ENCODE data around the gene LYRM9. TPM values are rescaled to one million over a fixed set of nuclear protein-coding genes. Genes with fewer than 3 reads are reported as not detected.

Gene LYRM9
- total and polyA plus RNA-seq, 2 of the 8 experiments (the other 6 are each of a cell fraction or from before 2014, with no cell fraction given) = 4.3 to 5.2 TPM

GRCh38 chr17:27928587-27928986, 35.4 kb upstream of the LYRM9 start:
- Histone ChIP-seq H3K79me2 (ENCODE audit: control insufficient read depth in 1 of 2, insufficient read depth in 2 of 2, low read length in 2 of 2) (no peaks in the 10 kb centered on the region), H4K5ac (ENCODE audit: insufficient read length, low read depth, low read length) (no peak overlapping the region), H3K79me1 (ENCODE audit: low read depth, low read length) (no peaks in the 10 kb centered on the region), H2AFZ (ENCODE audit: low read length) (no peak overlapping the region), H4K8ac (ENCODE audit: extremely low read depth, insufficient read depth, low read length) (no peak overlapping the region), H3K4me2 (ENCODE audit: insufficient read depth in 1 of 2, low read depth in 2 of 2, low read length in 2 of 2) (no peak overlapping the region), H3K4me3 (ENCODE audit: extremely low read depth in 1 of 4, insufficient read depth in 2 of 4, low read depth in 3 of 4, low read length in 4 of 4) (no peak overlapping the region), H2AK5ac (ENCODE audit: low read depth, low read length) (no peak overlapping the region), H3K27me3 (replicated peaks in 1 of 4; ENCODE audit: control insufficient read depth in 3 of 4, extremely low read depth in 1 of 4, insufficient read depth in 3 of 4, low read length in 3 of 4) (no peaks in the 10 kb centered on the region), H3K18ac (ENCODE audit: extremely low read depth, low read length) (no peak overlapping the region), H3K56ac (replicated peaks; ENCODE audit: insufficient read length, low read depth, low read length) (no peak overlapping the region), H3K36me3 (ENCODE audit: control insufficient read depth in 2 of 4, insufficient read depth in 4 of 4, low read length in 3 of 4) (no peaks in the 10 kb centered on the region), H3K9me3 (ENCODE audit: insufficient read depth in 2 of 2, low read depth in 1 of 2, low read length in 1 of 2) (peaks cover 0 to 3% of the 10 kb centered on the region in 2 experiments; a peak in 1 of 4 replicates), H3K9ac (replicated peaks in 1 of 4; ENCODE audit: extremely low read depth in 1 of 4, low read depth in 3 of 4, low read length in 3 of 4) (no peak overlapping the region), H2BK12ac (ENCODE audit: low read depth, low read length) (no peak overlapping the region), H3K4ac (replicated peaks; ENCODE audit: insufficient read length, low read depth, low read length) (no peak overlapping the region), H2BK5ac (ENCODE audit: low read depth, low read length) (no peak overlapping the region), H4K91ac (replicated peaks; ENCODE audit: insufficient read length, low read length) (no peak overlapping the region), H3K23me2 (ENCODE audit: low read depth, low read length) (no peaks in the 10 kb centered on the region), H3K14ac (ENCODE audit: insufficient read length) (no peak overlapping the region), H4K20me1 (replicated peaks in 1 of 2; ENCODE audit: control insufficient read depth in 1 of 2, insufficient read depth in 2 of 2, low read length in 2 of 2) (no peaks in the 10 kb centered on the region), H3K4me1 (replicated peaks in 1 of 4; ENCODE audit: control insufficient read depth in 3 of 4, insufficient read depth in 4 of 4, low read length in 3 of 4) (no peaks in the 10 kb centered on the region), H3K23ac (ENCODE audit: insufficient read length) (no peak overlapping the region), H2BK15ac (ENCODE audit: low read length) (no peak overlapping the region), H2BK120ac (replicated peaks; ENCODE audit: low read depth, low read length) (no peak overlapping the region), H2BK20ac (ENCODE audit: low read length) (no peak overlapping the region), H3K27ac (ENCODE audit: low read depth, low read length) (no peak overlapping the region)
- ChIA-PET POLR2A (ENCODE audit: partially characterized antibody) (no interaction called here), CTCF (ENCODE audit: partially characterized antibody) (interaction anchor here (1.1 to 1.5 kb wide), 2 partner anchors 10 kb away, joined by 3 to 5 read pairs; no protein-coding TSS in a partner anchor)
- FAIRE-seq (no peak), DNase-seq (ENCODE audit: low read depth in 1 of 2, low spot score in 2 of 2) (no peak)
- 91% methylated on average over 5 of the region's 5 CpGs; no CpG with 5 or more reads in 1 of the 2 experiments for WGBS, 2 experiments (ENCODE audit: extremely low coverage in 1 of 2, insufficient coverage in 1 of 2, insufficient read length in 1 of 2, insufficient replicate concordance in 2 of 2, low coverage in 1 of 2, low lambda C conversion rate in 2 of 2, missing lambda C conversion rate in 1 of 2)
- TF ChIP-seq POLR2AphosphoS5 (IDR thresholded peaks at IDR 0.05; ENCODE audit: low read depth, low read length) (no peak), GABPA (IDR thresholded peaks at IDR 0.05; ENCODE audit: borderline replicate concordance, insufficient read depth, low read length) (no peak), CREB1 (IDR thresholded peaks at IDR 0.05) (no peak), ATF2 (IDR thresholded peaks at IDR 0.05; ENCODE audit: low read length) (no peak), KDM1A (IDR thresholded peaks at IDR 0.05; ENCODE audit: borderline replicate concordance, low read length) (no peak), MAFK (IDR thresholded peaks at IDR 0.05; ENCODE audit: low read depth, low read length) (no peak), TAF7 (optimal IDR thresholded peaks at IDR 0.05; ENCODE audit: borderline replicate concordance, low read depth, low read length) (no peak), MAX (IDR thresholded peaks at IDR 0.05) (no peak), KDM5A (IDR thresholded peaks at IDR 0.05; ENCODE audit: low read length) (no peak)
- TF ChIP-seq, protein P1, sequence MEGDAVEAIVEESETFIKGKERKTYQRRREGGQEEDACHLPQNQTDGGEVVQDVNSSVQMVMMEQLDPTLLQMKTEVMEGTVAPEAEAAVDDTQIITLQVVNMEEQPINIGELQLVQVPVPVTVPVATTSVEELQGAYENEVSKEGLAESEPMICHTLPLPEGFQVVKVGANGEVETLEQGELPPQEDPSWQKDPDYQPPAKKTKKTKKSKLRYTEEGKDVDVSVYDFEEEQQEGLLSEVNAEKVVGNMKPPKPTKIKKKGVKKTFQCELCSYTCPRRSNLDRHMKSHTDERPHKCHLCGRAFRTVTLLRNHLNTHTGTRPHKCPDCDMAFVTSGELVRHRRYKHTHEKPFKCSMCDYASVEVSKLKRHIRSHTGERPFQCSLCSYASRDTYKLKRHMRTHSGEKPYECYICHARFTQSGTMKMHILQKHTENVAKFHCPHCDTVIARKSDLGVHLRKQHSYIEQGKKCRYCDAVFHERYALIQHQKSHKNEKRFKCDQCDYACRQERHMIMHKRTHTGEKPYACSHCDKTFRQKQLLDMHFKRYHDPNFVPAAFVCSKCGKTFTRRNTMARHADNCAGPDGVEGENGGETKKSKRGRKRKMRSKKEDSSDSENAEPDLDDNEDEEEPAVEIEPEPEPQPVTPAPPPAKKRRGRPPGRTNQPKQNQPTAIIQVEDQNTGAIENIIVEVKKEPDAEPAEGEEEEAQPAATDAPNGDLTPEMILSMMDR (IDR thresholded peaks at IDR 0.05; ENCODE audit: control extremely low read depth in 1 of 3, insufficient read depth in 1 of 3, low read depth in 1 of 3, low read length in 3 of 3) = no peak

All from H1 (cell line).